Activated CD4-positive, alpha-beta T cell treated with anti-CD3 and anti-CD28 coated beads, Interleukin-2, amount 10 ng/mL, durations not matched to agents 7 days and 5 days (primary cell): Measurements from ENCODE around the gene GNA14. TPM values are rescaled to one million over a fixed set of nuclear protein-coding genes. Genes with fewer than 3 reads are reported as not detected.
"Not testable (repeated sequence)": the region's sequence is repeated elsewhere in the genome, so short reads cannot be mapped to it uniquely, and the experiment has no call there.

Source experiments
- CTCF ChIA-PET: fragments of 350-600 bp; sonication (Branson Sonifier 250); formaldehyde crosslinking; loops from one replicate; lab custom pipeline; 2021; ENCODE audit warnings: antibody characterized with exemption; lab: Charles Lee
- POLR2A ChIA-PET: fragments of 350-600 bp; sonication (Branson Sonifier 250); formaldehyde crosslinking; loops from one replicate; lab custom pipeline; 2021; ENCODE audit warnings: antibody characterized with exemption; lab: Charles Lee
- DNase-seq: peaks from one replicate; pipeline ENCODE4 v3.0.0-alpha.2; 2020
- H3K27ac Mint-ChIP-seq: one replicate; pipeline ENCODE4 v1.8.0; 2021; ENCODE audit warnings: mild to moderate bottlenecking, moderate library complexity, mixed read lengths
- H3K27me3 Mint-ChIP-seq: one replicate; pipeline ENCODE4 v1.8.0; 2021; ENCODE audit warnings: mixed read lengths
- H3K36me3 Mint-ChIP-seq: one replicate; pipeline ENCODE4 v1.8.0; 2021; ENCODE audit warnings: low read depth, mixed read lengths
- H3K4me1 Mint-ChIP-seq: one replicate; pipeline ENCODE4 v1.8.0; 2021; ENCODE audit warnings: mixed read lengths
- H3K4me3 Mint-ChIP-seq: one replicate; pipeline ENCODE4 v1.8.0; 2021; ENCODE audit warnings: mild to moderate bottlenecking, moderate library complexity, mixed read lengths
- H3K9me3 Mint-ChIP-seq: one replicate; pipeline ENCODE4 v1.8.0; 2021; ENCODE audit warnings: mixed read lengths
- total RNA-seq, 2 experiments: library from RNA; stranded (reverse); gene quantifications; one replicate each; pipeline ENCODE4 v1.2.3, GENCODE V29; 2021

The GNA14 gene
- not detected for total RNA-seq

GRCh38 chr9:77648234-77649108 lies at the start of gene GNA14:
Gene GNA14, minus strand, starts transcription at chr9:77648322. Its CDS starts 529 bp downstream, at chr9:77647793.
- H3K27ac Mint-ChIP-seq = no peak within 1 kb of the TSS
- H3K4me1 Mint-ChIP-seq = peaks cover 13% of the 10 kb centered on the region
- DNase-seq = no peak
- H3K9me3 Mint-ChIP-seq = no peaks in the 10 kb centered on the region
- H3K4me3 Mint-ChIP-seq = peak within 1 kb of the TSS; percentile 61
- H3K36me3 Mint-ChIP-seq = peaks cover 2% of the 10 kb centered on the region
- POLR2A ChIA-PET = no interaction called here
- peaks cover 46% of the 10 kb centered on the region for H3K27me3 Mint-ChIP-seq
- CTCF ChIA-PET = interaction anchor here (0.7 kb wide), 1 partner anchor 106 kb away, joined by 3 read pairs; no protein-coding TSS in a partner anchor

- ChIA-PET CTCF (interaction anchor here (0.9 to 1.7 kb wide), 2 partner anchors 8 to 86 kb away, joined by 3 to 5 read pairs; no protein-coding TSS in a partner anchor), POLR2A (no interaction called here)
- H3K4me3 Mint-ChIP-seq = no peak overlapping the region
- no peaks in the 10 kb centered on the region for H3K36me3 Mint-ChIP-seq
- no peak overlapping the region for H3K27ac Mint-ChIP-seq
- no peak for DNase-seq
- no peaks in the 10 kb centered on the region for H3K4me1 Mint-ChIP-seq
- no peaks in the 10 kb centered on the region for H3K9me3 Mint-ChIP-seq
- H3K27me3 Mint-ChIP-seq = peaks cover 21% of the 10 kb centered on the region
Measured at GRCh38 chr9:77697238-77697984, 49.3 kb upstream of the GNA14 start.

- POLR2A ChIA-PET, CTCF ChIA-PET, H3K36me3 Mint-ChIP-seq: not testable (repeated sequence)
Measured at GRCh38 chr9:77690723-77691122, 42.6 kb upstream of the GNA14 start.

GRCh38 chr9:77690119-77690518 lies 42.0 kb upstream of the GNA14 start:
- H3K36me3 Mint-ChIP-seq, H3K9me3 Mint-ChIP-seq, DNase-seq, H3K4me3 Mint-ChIP-seq, POLR2A ChIA-PET, H3K27ac Mint-ChIP-seq, H3K4me1 Mint-ChIP-seq: not testable (repeated sequence)
- CTCF ChIA-PET = interaction anchor here (1.8 kb wide), 1 partner anchor 8 kb away, joined by 5 read pairs; no protein-coding TSS in a partner anchor
- peaks cover 19% of the 10 kb centered on the region for H3K27me3 Mint-ChIP-seq

More at GRCh38 chr9:77690723-77691122, 42.6 kb upstream of the GNA14 start:
- DNase-seq, H3K4me3 Mint-ChIP-seq, H3K4me1 Mint-ChIP-seq, H3K9me3 Mint-ChIP-seq, H3K27ac Mint-ChIP-seq: not testable (repeated sequence)
- peaks cover 22% of the 10 kb centered on the region for H3K27me3 Mint-ChIP-seq

- H3K27me3 Mint-ChIP-seq, H3K4me3 Mint-ChIP-seq, DNase-seq, H3K36me3 Mint-ChIP-seq, H3K4me1 Mint-ChIP-seq, POLR2A ChIA-PET, H3K27ac Mint-ChIP-seq, H3K9me3 Mint-ChIP-seq, CTCF ChIA-PET: not testable (repeated sequence)
Measured at GRCh38 chr9:77687737-77688136, 39.6 kb upstream of the GNA14 start.

GRCh38 chr9:77680581-77680980 lies 32.5 kb upstream of the GNA14 start:
- CTCF ChIA-PET = no interaction called here

GRCh38 chr9:77679661-77680368 lies 31.7 kb upstream of the GNA14 start:
- CTCF ChIA-PET = no interaction called here
- Mint-ChIP-seq H3K4me3 (no peak overlapping the region), H3K27ac (no peak overlapping the region), H3K9me3 (no peaks in the 10 kb centered on the region), H3K4me1 (no peaks in the 10 kb centered on the region), H3K36me3 (no peaks in the 10 kb centered on the region), H3K27me3 (no peaks in the 10 kb centered on the region)
- POLR2A ChIA-PET = no interaction called here
- DNase-seq = no peak

More at GRCh38 chr9:77680581-77680980, 32.5 kb upstream of the GNA14 start:
- POLR2A ChIA-PET = no interaction called here
- no peaks in the 10 kb centered on the region for H3K27me3 Mint-ChIP-seq
- no peak for DNase-seq
- H3K4me1 Mint-ChIP-seq = no peaks in the 10 kb centered on the region
- no peaks in the 10 kb centered on the region for H3K9me3 Mint-ChIP-seq
- no peak overlapping the region for H3K27ac Mint-ChIP-seq
- H3K36me3 Mint-ChIP-seq = no peaks in the 10 kb centered on the region
- H3K4me3 Mint-ChIP-seq = no peak overlapping the region

GRCh38 chr9:77679088-77679487 lies 31.0 kb upstream of the GNA14 start:
- no peaks in the 10 kb centered on the region for H3K36me3 Mint-ChIP-seq
- POLR2A ChIA-PET = no interaction called here
- no peaks in the 10 kb centered on the region for H3K9me3 Mint-ChIP-seq
- DNase-seq = no peak
- H3K27ac Mint-ChIP-seq = no peak overlapping the region
- CTCF ChIA-PET = no interaction called here
- no peak overlapping the region for H3K4me3 Mint-ChIP-seq
- no peaks in the 10 kb centered on the region for H3K4me1 Mint-ChIP-seq
- no peaks in the 10 kb centered on the region for H3K27me3 Mint-ChIP-seq

- ChIA-PET POLR2A (no interaction called here), CTCF (interaction anchor here (1.0 kb wide), 1 partner anchor 26 kb away, joined by 3 read pairs; no protein-coding TSS in a partner anchor)
- H3K4me3 Mint-ChIP-seq = no peak overlapping the region
- H3K27me3 Mint-ChIP-seq = no peaks in the 10 kb centered on the region
- no peaks in the 10 kb centered on the region for H3K36me3 Mint-ChIP-seq
- H3K4me1 Mint-ChIP-seq = no peaks in the 10 kb centered on the region
- no peak for DNase-seq
- no peak overlapping the region for H3K27ac Mint-ChIP-seq
- H3K9me3 Mint-ChIP-seq = no peaks in the 10 kb centered on the region
Measured at GRCh38 chr9:77677957-77678535, 29.9 kb upstream of the GNA14 start.

- Mint-ChIP-seq H3K36me3 (no peaks in the 10 kb centered on the region), H3K27me3 (no peaks in the 10 kb centered on the region), H3K4me3 (no peak overlapping the region), H3K27ac (no peak overlapping the region), H3K9me3 (no peaks in the 10 kb centered on the region), H3K4me1 (no peaks in the 10 kb centered on the region)
- no peak for DNase-seq
- ChIA-PET CTCF (no interaction called here), POLR2A (no interaction called here)
Measured at GRCh38 chr9:77677397-77677796, 29.3 kb upstream of the GNA14 start.

GRCh38 chr9:77673941-77674791 lies 26.0 kb upstream of the GNA14 start:
- Mint-ChIP-seq H3K4me1 (no peaks in the 10 kb centered on the region), H3K36me3 (no peaks in the 10 kb centered on the region), H3K9me3 (no peaks in the 10 kb centered on the region), H3K4me3 (no peak overlapping the region), H3K27me3 (no peaks in the 10 kb centered on the region), H3K27ac (no peak overlapping the region)
- POLR2A ChIA-PET = no interaction called here
- no peak for DNase-seq
- CTCF ChIA-PET = interaction anchor here (0.5 to 0.6 kb wide), 2 partner anchors 150 to 637 kb away, joined by 3 read pairs; no protein-coding TSS in a partner anchor
